Osteoblast (primary cell): ENCODE data around the gene PRG3. TPM values are rescaled to one million over a fixed set of nuclear protein-coding genes. Genes with fewer than 3 reads are reported as not detected.

ENCODE experiments used
- DNase-seq: peaks from one replicate; pipeline ENCODE4 v3.0.0; 2011; ENCODE audit warnings: low spot score, mixed read lengths; ENCODE audit not compliant: insufficient read length; ENCODE audit errors: missing footprints
- H2AFZ ChIP-seq: 2 replicates; pipeline ENCODE4 v1.6.0; 2011; ENCODE audit warnings: mild to moderate bottlenecking, low read length
- H3K27ac ChIP-seq: 2 replicates; pipeline ENCODE4 v1.5.1; 2011; ENCODE audit warnings: mild to moderate bottlenecking, low read depth, low read length, moderate library complexity
- H3K27me3 ChIP-seq: 2 replicates; pipeline ENCODE4 v1.6.0; 2012; ENCODE audit warnings: mild to moderate bottlenecking, control low read depth, inconsistent platforms, low read length, moderate library complexity; ENCODE audit not compliant: insufficient read depth
- H3K36me3 ChIP-seq: 2 replicates; pipeline ENCODE4 v1.5.1; 2011; ENCODE audit warnings: mild to moderate bottlenecking, low read length, control low read depth, moderate library complexity; ENCODE audit not compliant: insufficient read depth
- H3K4me1 ChIP-seq: 2 replicates; pipeline ENCODE4 v1.5.1; 2011; ENCODE audit warnings: mild to moderate bottlenecking, low read length, control low read depth, moderate library complexity; ENCODE audit not compliant: insufficient read depth
- H3K4me2 ChIP-seq: 2 replicates; pipeline ENCODE4 v1.6.0; 2011; ENCODE audit warnings: mild to moderate bottlenecking, low read length; ENCODE audit not compliant: insufficient read depth
- H3K4me3 ChIP-seq: fragments of 200-600 bp; sonication (generic); 3 replicates; pipeline ENCODE4 v1.5.1; 2012; ENCODE audit warnings: mild to moderate bottlenecking, low read length, inconsistent platforms; ENCODE audit not compliant: insufficient read depth
- H3K79me2 ChIP-seq: 2 replicates; pipeline ENCODE4 v1.6.0; 2012; ENCODE audit warnings: mild to moderate bottlenecking, low read length, control low read depth, inconsistent platforms; ENCODE audit not compliant: insufficient read depth
- H3K9me3 ChIP-seq: 2 replicates; pipeline ENCODE4 v1.5.1; 2011; ENCODE audit warnings: low read depth, low read length, control low read depth
- H4K20me1 ChIP-seq: 2 replicates; pipeline ENCODE4 v1.6.0; 2012; ENCODE audit warnings: mild to moderate bottlenecking, low read length, control low read depth; ENCODE audit not compliant: insufficient read depth
- total RNA-seq: library from RNA; depleted of rRNA; stranded (reverse); fragments of >200 nt; gene quantifications from 2 replicates; pipeline ENCODE4 v1.2.3, GENCODE V29; 2012
- TF ChIP-seq, protein P1 (sequence below): IDR thresholded peaks from 2 replicates; pipeline ENCODE4 v1.5.1; 2011; ENCODE audit warnings: mild to moderate bottlenecking, low read depth, low read length, moderate library complexity; ENCODE audit errors: extremely low read depth

PRG3 gene
- total RNA-seq, 1 donor: not detected

DNA sequence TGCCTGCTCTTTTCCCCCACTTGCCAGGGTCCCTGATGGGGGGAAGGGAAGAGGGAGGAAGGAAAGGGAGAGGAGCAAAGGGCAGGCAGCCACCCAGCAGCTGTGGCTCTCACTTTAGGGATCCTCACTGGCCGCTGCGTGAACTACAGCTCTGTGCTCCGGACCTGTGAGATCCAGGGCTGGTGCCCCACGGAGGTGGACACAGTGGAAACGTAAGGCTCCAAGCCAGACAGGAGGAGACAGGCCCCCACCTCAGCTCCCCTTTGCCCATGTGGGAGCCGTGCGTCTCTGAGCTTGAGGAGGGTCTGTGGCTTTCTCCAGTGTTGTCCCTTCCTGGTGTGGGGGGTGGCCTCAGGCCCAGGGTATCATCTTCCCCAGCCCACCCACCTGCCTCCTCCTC lies 32.9 kb downstream of the PRG3 start:
- Histone ChIP-seq H4K20me1 (no peaks in the 10 kb centered on the region), H3K36me3 (no peaks in the 10 kb centered on the region), H3K4me3 (no peak overlapping the region), H3K27ac (no peak overlapping the region), H3K79me2 (no peaks in the 10 kb centered on the region), H2AFZ (no peak overlapping the region), H3K4me2 (no peak overlapping the region), H3K4me1 (peaks cover 5% of the 10 kb centered on the region), H3K9me3 (peaks cover 2% of the 10 kb centered on the region), H3K27me3 (peaks cover 9% of the 10 kb centered on the region)
- TF ChIP-seq, protein P1, sequence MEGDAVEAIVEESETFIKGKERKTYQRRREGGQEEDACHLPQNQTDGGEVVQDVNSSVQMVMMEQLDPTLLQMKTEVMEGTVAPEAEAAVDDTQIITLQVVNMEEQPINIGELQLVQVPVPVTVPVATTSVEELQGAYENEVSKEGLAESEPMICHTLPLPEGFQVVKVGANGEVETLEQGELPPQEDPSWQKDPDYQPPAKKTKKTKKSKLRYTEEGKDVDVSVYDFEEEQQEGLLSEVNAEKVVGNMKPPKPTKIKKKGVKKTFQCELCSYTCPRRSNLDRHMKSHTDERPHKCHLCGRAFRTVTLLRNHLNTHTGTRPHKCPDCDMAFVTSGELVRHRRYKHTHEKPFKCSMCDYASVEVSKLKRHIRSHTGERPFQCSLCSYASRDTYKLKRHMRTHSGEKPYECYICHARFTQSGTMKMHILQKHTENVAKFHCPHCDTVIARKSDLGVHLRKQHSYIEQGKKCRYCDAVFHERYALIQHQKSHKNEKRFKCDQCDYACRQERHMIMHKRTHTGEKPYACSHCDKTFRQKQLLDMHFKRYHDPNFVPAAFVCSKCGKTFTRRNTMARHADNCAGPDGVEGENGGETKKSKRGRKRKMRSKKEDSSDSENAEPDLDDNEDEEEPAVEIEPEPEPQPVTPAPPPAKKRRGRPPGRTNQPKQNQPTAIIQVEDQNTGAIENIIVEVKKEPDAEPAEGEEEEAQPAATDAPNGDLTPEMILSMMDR: no peak
- peak; percentile 23 for DNase-seq

DNA sequence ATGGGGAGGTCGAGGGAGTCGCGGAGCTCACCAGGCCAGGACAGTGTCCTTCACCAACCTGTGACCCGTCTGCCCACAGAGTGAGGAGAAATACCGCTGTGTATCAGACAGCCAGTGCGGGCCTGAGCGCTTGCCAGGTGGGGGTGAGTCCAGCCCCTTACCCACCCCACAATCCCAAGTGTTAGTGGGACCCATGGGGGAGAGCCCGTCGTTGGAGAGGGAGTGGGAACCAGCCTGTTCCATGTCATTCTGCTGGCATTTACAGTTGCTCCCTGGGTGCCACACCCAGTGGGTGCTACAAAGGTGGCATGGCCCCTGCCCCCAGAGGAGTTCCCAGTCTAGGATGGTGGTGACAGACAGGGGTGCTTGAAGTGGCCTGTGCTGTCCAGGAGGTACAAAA lies 33.6 kb downstream of the PRG3 start:
- Histone ChIP-seq H4K20me1 (no peaks in the 10 kb centered on the region), H3K4me1 (peaks cover 5% of the 10 kb centered on the region), H3K79me2 (no peaks in the 10 kb centered on the region), H3K4me2 (no peak overlapping the region), H3K9me3 (peaks cover 2% of the 10 kb centered on the region), H3K27me3 (peaks cover 5% of the 10 kb centered on the region), H3K36me3 (no peaks in the 10 kb centered on the region), H3K4me3 (no peak overlapping the region), H2AFZ (no peak overlapping the region), H3K27ac (no peak overlapping the region)
- DNase-seq: peak; percentile 46
- TF ChIP-seq, protein P1: no peak

DNA sequence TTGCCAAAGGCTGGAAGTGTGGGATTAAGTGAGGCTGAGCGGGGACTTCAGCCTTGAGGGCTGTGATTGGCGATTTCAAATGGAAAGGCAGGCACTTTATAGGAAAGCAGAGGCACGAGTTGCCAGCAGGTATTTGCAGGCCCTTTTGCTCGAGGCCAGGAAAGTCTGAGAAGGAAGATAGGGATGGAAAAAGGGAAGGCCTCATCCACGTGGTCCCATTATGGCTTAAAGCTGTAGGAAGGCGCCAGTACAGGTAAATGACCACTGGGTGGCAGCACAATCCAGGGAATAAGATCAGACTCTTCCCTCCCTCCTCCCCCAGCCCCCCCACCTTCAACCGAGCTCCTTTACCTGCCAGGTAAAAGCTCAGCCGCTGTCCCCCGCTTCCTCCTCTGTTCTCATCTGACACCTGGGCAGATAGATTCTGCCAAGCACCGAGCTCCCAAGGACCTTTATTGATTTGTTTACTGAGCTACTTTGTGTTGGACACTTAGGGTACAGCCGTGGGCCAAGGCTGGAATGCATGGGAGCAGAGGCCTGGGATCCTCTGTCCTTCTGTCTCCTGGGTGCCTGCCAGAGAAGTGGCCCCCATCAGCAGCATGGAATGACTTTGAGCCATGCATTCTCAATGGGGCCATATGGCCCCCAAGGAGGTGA lies 35.3 kb downstream of the PRG3 start:
- H3K79me2 ChIP-seq: no peaks in the 10 kb centered on the region
- H3K4me1 ChIP-seq: peaks cover 5% of the 10 kb centered on the region
- H3K27me3 ChIP-seq: no peaks in the 10 kb centered on the region
- H3K36me3 ChIP-seq: no peaks in the 10 kb centered on the region
- no peaks in the 10 kb centered on the region for H4K20me1 ChIP-seq
- peak; percentile 97 for DNase-seq
- H3K4me3 ChIP-seq: no peak overlapping the region
- H2AFZ ChIP-seq: peak overlapping the region; percentile 90
- no peak overlapping the region for H3K27ac ChIP-seq
- H3K9me3 ChIP-seq: no peaks in the 10 kb centered on the region
- TF ChIP-seq, protein P1: peak; percentile 61
- no peak overlapping the region for H3K4me2 ChIP-seq

DNA sequence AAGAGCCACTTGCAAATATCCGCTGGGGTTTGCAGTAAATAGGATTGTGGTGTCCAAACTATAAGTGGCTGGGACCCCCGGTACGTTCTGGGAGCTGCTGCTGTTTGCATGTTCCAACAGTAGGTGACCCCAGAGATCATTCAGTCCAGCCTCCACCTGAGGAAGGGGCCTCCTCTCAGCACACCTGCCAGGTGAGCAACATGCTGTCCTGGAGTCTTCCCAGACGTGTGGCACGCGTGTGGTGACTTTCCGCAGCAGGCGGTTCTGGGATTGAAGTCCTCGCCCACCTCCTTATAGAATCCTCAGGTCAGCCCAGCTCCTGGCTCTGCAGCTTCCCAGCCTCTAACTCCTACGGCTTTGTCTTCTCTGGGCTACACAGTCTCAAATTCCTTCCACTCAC lies 36.1 kb downstream of the PRG3 start:
- Histone ChIP-seq H3K27me3 (peaks cover 4% of the 10 kb centered on the region), H2AFZ (peak overlapping the region; percentile 90), H3K9me3 (no peaks in the 10 kb centered on the region), H3K4me2 (no peak overlapping the region), H3K36me3 (no peaks in the 10 kb centered on the region), H4K20me1 (no peaks in the 10 kb centered on the region), H3K79me2 (no peaks in the 10 kb centered on the region), H3K27ac (no peak overlapping the region), H3K4me1 (peaks cover 5% of the 10 kb centered on the region), H3K4me3 (no peak overlapping the region)
- no peak for DNase-seq
- TF ChIP-seq, protein P1: no peak
